HG03103 (cell line): Measurements from ENCODE around the gene MAML3.

Source experiments
- ATAC-seq: cut with Tn5 transposase; IDR thresholded peaks from one replicate; pipeline ENCODE4 v1.9.1; 2021; ENCODE audit warnings: low read depth; ENCODE audit not compliant: unreplicated experiment

Gene MAML3

DNA sequence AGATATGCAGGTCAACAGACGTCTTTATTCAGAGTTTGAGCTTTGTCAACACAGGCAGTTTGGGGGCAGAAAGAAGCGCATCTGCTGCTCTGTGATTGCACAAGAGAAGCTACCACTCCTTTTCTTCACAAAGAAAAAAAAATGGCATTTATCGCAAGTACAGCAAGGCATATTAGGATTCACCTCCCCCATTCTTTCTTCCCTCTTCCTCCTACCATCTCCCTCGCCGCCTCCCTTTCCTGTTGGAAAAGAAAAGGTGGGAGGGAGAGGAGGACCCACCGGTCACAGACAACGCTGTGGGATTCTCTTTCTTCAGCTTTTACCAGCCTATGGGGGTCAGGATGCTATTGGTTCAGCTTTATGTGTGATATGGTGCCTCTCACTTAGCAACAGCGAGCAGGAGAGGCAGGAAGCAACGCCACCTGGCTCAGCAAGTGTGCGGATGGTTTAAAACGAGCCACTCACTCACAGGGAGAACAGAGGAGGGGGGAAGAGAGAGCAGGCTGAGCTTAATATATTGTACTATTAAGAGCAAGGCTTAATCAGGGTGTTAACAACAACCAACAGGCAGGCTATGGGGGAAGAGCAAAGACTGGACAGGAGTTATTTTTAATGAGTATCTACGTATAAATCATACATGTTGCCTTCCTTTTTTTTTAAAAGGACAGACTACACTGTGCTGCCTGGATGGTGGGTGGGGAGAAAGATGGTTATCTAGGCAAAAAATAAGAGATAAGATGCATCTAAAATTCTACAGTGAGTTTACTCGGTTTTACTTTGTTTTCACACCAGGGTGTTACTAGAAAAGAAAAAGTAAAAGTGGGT is 104.7 kb downstream of the MAML3 start:
- no peak for ATAC-seq

DNA sequence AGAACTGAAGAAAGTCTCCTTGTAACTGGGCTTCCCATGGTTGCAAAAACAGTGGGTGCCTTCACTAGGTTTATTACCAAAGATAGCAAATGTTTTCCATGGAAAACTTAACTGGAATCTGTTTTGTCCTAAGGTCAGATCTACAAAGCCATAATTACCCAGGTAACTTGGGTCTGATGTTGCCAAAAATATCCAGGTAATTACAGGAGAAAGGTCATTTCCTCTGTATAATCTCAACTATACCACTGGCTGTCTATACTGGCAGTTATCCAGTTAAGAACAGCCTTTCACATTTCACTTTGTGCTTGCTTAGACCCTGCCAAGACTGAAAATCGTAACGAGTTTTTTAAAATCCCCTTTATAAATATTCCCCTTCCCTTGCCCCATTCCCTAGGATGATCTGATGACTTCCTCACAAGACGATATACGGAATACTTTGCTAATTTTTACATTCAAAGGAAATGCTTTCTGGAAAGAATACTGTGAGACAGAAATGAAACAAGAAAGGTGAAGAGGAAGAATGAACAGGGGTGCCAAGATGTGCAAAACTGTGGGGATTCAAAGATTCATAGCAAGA is 105.5 kb downstream of the MAML3 start:
- ATAC-seq: no peak

DNA sequence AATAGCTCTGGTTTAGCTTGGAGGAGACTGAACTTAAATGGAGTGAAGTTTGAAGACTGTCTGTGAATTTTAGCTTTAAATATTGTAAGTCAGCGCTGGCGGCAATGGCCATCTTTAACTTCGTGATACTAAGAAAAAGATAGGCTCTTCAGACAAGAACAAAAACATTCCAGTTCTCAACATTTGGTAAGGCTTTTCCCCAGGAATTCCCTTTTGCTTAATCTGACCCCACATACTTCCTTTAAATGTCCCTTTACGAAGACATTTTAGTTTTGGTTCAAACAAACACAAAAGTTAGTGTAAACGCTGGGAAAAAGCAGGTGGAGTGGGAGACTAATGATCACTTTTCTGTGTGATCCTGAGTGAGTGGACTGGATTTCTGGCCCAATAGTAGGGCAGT is 106.2 kb downstream of the MAML3 start:
- ATAC-seq: no peak

DNA sequence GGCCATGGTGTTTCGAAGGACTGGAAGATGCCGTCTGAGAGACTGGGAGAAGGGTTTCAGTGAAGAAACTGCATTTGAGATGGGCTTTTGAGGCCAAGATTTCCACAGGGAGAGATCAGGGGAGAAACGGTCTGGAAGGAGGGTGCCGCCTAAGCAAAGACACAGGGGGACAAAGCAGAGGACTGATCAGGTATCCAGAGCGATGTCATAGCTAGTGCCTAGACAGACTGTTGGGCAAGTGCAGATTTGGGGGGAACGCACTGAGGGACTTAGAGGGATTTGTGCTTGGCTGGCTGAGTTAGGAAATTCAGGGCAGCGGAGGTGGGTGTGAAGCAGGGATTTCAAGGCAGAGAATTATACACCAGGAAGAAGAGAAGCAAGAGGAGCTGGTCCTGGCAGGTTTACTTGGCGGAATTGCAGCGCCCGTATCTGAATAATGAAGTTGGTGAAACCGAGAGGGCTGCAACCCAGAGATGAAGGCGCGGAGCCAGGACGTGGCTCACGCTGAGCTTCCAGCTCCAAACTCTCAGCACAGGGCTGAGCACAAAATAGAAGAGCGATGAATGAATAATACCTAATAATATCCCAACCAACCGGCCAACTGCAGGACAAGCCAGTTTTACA is 106.9 kb downstream of the MAML3 start:
- ATAC-seq: no peak

DNA sequence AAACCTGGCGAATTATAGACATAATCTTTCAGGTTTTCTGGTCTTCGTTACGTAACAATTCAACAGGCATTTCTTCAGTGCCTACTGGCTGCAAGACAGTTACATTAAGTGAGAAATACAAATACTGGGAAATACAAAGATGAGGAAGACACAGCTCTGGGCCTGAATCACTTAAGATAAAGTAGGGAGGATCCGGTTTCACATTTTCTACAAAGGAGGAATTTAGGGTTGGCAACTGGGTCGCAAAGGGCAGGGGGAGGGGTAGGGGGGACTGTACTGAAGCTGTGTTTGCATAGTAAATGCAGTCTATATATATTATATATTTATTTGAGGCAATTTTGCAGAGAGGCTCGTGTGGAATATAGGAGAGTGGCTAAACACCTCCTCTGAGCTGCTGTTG is 107.4 kb downstream of the MAML3 start:
- no peak for ATAC-seq

DNA sequence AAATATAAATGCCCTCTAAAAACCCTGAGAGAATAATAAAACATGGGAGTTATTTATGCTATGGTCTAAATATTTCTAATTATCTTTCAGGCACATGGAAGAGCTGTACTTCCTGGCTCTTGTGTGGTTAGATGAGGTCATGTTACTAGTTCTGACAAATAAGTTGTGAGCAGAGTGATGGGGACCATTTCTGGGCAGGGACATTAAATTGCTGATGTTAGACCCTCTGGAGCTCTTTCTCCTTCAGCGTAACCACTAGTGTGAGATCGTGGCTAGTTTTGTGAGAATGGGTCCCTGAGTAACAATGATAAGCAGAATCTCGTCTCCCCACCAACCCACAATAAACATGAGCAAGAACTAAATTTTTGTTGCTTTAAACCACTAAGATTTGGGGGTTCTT is 108.0 kb downstream of the MAML3 start:
- no peak for ATAC-seq

DNA sequence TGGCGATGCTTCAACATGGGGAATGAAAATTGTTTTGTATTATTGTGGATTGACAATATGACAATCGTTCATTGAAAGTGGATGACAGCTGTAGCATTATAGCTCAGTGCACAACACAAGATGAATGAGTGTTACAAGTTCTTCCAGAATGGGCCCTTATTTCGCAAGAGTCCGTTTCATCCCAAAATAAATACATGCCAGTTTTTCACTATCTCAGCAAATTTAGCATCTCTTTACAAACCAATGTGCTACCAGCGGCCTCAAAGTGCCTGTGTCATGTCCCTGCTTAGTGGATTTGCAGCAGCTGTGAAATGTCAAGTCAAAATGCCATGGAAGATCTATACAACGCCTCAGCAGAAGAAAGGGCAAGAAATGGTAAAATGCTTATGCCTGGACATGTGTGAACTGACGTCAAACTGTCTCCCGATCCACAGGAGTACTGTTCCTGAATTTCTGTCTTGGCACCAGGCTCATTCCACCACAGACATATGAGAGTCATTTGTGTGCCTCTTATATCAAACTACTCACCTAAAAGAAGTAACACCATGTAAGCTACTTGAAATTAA is 109.6 kb downstream of the MAML3 start:
- ATAC-seq: no peak

DNA sequence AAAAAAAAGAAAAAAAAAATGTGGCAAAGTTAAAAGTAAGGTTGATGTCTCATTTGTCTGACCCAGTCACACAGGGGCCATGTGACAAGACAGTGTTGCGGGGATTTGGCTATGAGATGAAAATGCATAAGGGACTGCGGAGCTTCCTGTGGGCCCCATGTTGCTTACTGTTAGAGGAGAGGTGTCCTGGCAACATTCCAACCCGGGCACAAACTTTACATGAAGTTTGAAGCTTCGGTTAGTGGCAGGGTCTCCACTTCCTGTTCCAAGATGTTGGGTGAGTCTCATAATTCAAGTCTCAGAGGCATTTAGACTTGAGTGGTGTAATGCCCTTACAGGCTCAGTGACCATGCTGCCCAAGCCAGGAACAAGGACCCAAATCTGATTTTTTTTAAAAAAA is 111.3 kb downstream of the MAML3 start:
- no peak for ATAC-seq

DNA sequence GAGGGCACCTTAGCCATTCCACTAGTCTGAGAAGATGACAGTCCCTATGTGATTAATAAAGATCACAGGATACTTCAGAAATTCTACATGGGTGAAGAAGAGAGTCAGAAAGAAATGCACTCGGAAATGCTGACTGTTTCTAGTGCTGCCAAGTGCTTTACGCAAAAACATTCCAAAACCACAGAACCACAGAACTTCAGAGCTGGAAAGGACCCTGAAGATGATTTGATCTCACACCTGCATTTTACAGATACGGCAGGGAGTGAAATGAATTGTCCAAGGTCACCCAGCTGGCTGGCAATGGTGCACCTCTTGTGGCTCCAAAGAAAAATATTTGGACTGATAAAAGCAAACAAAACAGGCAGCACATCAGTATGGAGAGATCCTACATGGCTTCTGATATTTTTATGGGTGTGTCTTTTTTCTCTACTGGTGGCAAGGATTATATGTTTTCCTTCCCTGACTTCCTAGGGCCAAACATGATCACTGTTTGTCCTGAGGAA is 115.9 kb downstream of the MAML3 start:
- ATAC-seq: no peak

DNA sequence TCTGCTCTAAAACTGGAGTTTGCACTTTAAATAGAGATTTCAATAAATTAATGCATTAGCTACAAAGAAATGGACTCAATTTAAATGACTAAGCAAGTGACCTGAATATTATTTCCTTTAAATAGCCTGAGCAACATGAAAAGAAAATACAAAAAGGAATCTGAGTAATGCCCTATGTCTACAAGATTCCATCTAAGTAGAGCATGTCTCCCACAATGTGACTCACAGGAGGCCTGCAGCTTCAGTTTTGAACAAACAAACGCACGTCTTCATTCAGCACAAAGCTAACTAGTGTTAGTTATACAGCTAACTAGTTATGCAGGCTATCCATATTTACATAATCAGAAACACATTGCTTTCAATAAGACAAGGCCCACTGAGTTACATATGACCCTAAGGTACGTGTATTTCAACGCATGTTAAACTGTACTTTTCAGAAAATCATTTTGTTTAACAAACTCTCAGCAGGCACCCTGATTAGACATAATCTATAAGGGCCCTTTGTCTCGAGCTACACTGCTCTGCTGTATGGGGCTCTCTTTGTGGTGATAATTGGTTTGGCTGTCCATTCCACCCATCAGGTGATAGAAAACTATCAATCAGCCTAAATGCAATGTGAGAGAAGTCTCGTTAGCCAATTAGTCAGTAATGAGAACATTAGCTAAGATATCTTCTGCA is 116.5 kb downstream of the MAML3 start:
- ATAC-seq: no peak

DNA sequence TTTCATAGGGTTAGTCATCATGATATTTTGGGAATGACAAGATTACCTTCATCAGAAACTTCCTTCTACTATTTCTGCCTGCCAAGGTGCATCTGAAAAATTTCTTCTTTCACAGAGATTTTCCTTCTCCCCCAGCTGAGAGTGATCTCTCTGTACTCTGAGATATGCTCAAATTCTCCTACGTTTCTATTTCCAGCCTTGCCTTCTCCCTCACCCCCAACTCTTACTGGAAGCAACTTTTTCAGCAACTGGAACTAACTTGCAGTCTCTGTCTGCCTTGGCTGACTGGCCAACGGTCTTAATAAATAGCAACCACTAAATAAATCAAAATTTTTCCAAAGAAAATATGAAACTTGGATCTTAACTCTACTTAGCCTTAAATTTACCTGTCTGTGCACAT is 122.3 kb downstream of the MAML3 start:
- ATAC-seq: no peak

DNA sequence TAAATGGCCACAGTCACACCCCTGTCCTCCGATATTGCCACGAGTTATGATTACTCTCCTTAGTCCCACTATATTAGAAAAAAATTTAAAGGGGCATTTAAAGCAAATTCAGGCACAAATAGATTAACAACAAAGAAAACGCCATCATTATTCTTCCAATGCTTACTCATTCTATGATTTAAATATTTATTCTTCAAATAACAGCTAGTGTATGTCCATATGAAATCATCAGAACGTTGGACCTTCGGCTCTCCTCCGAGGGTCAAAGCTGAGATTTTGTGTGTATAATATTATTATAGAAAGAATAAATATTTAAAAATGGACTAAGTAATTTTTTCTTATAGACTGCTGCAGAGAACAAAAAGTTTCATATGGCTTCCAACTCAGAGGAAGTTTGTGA is 122.9 kb downstream of the MAML3 start:
- no peak for ATAC-seq

DNA sequence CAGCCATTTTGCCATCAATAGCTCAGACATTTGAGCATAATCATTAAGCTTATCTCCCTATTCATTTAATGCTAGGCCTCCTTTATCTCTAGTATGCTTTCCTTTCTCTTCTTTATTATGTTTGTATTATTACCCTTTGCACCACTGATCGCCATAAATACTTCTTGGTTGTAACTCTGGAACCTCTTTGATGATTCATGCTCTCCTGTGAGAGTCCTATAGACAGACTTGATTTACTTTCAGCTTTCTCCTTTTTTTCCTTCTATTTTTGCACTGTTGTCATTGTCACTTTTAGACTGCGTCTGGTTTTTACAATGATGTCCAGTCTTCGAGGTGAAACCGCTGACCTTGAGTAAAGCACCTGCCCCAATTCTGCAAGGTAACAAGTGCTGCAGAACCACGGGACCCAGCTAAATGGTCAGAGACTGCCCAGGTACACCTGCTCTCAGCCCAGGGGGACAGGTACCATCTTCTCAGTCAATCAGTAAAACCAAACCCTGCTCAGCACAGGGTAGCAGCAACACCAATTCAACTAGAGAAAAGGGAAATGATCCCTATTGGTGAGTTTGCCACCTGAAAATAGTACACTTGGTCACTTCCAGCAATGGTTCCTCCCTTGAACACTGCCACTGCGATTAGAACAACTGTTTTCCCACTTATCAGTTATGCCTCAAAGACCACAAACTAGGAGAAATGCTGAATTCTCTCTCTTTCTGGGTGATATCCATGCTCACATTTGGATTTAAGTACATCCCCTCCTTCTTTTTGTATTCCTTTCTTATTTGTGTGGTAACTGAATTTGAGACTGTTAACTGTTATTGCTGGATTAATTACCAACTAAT is 125.1 kb downstream of the MAML3 start:
- no peak for ATAC-seq

DNA sequence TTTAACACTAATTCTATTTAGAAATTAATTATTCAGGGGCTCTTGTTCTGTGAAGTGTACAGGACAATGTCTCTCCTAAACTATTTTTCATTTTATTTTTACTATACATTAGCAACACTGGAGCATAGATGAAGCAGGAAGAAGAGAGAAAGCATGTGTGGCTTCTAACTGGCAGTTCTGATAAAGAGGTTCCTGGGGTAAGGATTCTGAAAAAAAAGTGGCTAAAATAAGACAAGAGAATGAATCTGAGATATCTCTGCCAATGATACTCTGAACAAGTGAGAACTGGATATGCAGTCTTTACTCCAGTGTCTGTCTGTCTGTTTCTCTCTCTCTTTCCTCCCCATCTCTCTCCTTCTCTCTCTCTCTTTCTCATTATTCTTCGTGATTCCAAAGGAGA is 125.9 kb downstream of the MAML3 start:
- no peak for ATAC-seq

DNA sequence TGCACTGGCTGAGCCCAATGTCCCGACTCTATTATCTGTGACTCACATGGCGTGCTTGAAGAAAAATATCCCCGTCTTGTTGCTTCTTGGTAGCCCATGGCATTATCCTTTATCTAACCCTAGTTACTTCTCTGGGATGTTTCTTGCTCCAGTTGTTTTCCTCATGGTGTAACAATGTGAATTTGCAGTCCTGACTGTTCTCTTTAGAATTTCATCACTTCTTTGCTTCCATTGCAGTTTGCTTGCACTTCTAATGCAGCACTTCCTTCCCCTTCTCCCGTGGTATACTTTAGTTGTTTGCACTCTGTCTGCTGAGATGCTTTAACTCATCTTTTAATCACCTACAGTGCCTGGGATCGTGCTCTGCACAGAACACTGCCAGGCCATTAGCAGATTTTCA is 126.9 kb downstream of the MAML3 start:
- ATAC-seq: no peak

DNA sequence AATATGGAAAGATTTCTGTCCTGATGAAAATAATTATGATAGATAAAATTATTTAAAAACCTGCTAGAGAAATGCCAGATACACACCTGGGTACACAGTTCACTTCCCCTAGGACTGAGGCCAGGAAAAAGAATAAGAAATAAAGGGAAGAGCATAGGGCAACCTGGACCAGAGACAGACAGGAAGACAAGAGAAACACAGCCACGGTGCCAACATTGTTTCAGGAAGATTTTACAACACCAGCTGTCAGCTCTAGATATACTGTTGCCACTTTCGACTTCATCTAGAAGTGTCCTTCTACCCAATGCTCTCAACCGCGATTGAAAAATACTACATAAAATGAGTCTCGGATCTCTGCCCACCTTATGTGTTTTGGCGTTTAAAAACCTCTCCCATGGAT is 128.5 kb downstream of the MAML3 start:
- no peak for ATAC-seq

DNA sequence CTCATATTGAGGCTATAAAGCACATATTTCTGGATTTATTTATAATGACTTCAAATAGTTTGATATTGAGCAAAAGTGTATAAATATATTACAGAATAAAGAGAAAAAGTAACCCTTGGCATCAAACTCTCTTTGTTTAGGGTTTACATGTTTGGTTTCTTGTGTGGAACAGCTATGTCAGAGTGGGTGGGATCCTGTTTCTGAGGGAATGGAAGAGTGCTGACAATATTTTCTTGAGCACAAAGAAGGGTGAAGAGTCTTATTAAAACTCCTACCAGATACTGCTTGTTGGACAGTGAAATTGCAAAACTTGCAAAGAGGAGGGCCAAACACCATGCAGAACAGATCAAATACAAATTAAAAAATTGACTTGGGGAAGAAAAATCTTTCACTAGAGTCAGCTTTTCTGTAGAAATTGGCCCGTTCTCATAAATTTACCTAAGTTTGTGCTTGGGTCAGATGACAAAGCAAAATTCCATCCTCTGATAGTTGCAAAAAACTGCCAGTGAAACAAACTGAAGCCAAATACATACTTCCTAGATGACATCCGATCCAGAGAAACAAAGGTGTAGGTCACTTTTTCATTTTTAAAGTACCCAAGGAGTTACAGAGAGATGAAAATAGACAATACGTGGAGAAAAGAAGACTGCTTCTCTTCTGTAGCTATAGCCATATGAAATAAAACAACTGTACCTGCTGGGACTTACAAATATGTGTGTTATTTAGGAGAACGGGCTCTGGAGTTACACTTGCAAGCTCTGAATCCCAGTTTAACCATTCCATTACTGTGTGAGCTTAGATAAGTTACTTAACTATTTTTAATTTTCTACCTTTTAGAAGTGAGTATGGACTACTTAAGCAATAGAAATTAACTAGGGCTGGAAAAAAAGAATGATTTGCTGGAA is 133.3 kb downstream of the MAML3 start:
- no peak for ATAC-seq

DNA sequence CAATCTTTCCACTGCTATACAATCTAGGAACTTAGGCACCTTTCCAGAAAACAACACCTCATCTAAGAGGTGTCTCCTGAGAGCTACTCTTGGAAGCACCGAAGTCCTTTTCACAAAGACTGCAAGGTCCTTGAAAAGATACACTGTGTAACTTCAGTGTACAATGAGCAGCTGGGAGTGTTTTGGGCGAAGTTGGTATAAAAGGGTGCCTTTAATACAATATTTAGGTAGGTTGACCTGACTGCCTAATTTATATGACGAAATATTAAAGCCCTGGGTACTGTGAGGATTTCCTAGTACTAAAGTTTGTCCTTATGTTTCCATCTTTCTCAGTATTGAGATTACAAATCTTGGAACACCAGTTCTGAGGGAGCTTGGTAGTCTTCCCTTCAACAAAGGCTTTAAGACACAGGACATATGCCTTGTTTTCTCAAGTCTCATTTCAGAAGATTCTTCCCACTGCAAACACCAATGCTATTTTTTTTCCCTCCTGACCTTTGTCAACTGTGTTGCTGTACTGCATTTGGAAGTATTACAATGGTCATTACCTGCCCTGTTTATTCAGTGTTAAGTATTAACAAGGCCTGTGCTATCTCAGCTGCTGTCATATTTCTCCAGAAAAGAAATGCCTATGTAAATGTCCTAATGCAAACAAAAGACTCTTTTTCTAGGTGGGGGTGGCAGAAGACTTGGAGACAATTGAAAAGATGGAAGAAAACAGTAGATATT is 134.2 kb downstream of the MAML3 start:
- no peak for ATAC-seq
